NCI-H187 treated with DMSO at 0.1 percent for 48 hours (cell line): ENCODE data around the gene PTPRA.
"Not testable (repeated sequence)": the region's sequence is repeated elsewhere in the genome, so short reads cannot be mapped to it uniquely, and the experiment has no call there.

Experiments
- DNase-seq: peaks from one replicate; lab custom pipeline; 2025; lab: John Stamatoyannopoulos, UW

PTPRA gene, protein sequence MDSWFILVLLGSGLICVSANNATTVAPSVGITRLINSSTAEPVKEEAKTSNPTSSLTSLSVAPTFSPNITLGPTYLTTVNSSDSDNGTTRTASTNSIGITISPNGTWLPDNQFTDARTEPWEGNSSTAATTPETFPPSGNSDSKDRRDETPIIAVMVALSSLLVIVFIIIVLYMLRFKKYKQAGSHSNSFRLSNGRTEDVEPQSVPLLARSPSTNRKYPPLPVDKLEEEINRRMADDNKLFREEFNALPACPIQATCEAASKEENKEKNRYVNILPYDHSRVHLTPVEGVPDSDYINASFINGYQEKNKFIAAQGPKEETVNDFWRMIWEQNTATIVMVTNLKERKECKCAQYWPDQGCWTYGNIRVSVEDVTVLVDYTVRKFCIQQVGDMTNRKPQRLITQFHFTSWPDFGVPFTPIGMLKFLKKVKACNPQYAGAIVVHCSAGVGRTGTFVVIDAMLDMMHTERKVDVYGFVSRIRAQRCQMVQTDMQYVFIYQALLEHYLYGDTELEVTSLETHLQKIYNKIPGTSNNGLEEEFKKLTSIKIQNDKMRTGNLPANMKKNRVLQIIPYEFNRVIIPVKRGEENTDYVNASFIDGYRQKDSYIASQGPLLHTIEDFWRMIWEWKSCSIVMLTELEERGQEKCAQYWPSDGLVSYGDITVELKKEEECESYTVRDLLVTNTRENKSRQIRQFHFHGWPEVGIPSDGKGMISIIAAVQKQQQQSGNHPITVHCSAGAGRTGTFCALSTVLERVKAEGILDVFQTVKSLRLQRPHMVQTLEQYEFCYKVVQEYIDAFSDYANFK

GRCh38 chr20:2873010-2873746, at the start of gene PTPRA:
Gene PTPRA (plus strand): TSS chr20:2873481. CDS start chr20:2964278, 90,797 bp downstream.
- peak; percentile 72 for DNase-seq

- DNase-seq = no peak
Measured at GRCh38 chr20:2825761-2826160, 47.5 kb upstream of the PTPRA start.

- no peak for DNase-seq
Measured at GRCh38 chr20:2826655-2827054, 46.6 kb upstream of the PTPRA start.

- DNase-seq = no peak
Measured at GRCh38 chr20:2829376-2829775, 43.9 kb upstream of the PTPRA start.

DNA sequence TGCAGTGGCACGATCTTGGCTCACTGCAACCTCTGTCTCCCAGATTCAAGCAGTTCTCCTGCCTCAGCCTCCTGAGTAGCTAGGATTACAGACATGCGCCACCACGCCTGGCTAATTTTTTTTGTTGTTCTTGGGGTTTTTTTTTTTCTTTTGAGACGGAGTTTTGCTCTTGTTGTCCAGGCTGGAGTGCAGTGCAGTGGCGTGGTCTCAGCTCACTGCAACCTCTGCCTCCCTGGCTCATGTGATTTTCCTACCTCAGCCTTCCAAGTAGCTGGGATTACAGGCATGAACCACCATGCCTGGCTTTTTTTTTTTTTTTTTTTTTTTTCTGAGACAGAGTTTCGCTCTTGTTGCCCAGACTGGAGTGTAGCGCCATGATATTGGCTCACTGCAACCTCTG, 42.1 kb upstream of the PTPRA start:
- DNase-seq = not testable (repeated sequence)

GRCh38 chr20:2833761-2834160, 39.5 kb upstream of the PTPRA start:
- DNase-seq = no peak

- no peak for DNase-seq
Measured at GRCh38 chr20:2834401-2835110, 38.7 kb upstream of the PTPRA start.

DNA sequence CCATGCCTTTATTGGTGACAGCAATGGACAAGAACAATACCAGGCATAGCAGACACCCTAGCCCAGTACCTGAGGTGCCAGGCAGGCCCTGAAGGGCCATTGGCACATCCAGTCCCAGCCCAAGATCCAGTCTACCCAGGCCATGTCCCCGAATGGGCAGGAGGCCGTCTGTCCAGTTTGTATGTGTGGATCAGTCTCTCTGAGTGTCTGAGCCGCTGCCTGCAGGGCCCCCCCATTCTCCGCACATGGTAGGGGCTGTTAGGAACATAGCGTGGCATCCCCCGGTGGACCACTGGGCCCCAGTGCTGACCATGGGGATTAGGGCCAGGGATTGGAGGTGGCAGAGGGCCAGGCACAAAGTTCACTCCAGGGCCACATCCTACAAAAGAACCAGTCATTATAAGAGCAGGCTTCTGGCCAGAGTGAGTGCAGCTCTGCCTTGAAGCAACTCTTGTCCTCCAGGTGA, 37.9 kb upstream of the PTPRA start:
- no peak for DNase-seq

DNA sequence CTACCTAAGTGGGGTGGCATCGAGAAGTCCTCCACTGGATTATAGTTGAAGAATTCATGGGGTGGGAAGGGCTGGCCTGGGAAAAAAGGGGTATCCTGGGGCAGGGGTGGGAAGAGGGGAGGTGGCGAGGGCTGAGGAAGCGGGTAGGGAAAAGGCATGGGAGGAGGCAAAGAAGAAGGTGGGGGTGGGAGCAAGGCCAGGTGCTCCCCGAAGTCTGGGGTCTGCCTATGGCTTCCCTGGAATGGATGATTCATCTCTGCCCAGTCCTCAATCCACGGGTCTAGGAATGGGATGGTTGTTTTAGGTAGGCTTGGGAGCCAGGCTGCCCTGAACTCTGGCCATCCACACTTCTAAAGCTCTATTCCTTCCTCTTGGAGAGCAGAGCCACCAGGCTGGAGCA, 37.2 kb upstream of the PTPRA start:
- DNase-seq = no peak

DNA sequence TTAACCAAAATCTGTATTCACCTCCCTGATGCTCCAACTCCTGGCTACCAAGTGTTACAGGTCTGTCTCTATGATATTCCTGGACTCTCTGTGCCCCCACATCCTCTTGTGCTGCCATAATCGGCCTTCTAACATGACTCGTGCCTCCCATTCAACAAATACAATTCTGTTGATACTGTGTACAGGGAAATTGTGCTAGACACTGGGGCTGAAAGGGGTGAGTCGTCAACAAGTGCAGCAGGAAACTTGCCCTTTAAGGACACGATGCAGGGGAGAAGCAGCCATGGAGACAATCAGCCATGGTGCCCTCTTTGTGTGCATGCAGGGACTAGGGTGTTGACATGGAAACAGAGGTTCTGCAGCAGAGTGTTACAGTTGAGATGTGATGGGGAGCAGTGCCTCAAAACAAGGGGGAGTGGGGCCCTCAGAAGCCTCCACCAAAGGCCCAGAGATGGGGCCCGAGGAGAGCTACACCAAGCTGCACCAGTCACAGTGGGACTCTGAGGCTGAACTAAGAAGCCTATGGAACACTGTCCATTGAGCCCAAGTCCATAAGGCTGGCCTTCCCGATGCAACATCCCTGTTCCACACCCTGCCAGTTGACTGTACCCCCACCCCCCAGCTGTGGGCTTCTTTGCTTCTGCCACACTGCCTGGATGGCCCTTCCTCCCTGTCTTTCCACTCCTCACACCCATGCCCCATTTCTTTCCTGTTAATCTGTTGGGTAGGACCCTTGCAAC, 35.9 kb upstream of the PTPRA start:
- DNase-seq = no peak

DNA sequence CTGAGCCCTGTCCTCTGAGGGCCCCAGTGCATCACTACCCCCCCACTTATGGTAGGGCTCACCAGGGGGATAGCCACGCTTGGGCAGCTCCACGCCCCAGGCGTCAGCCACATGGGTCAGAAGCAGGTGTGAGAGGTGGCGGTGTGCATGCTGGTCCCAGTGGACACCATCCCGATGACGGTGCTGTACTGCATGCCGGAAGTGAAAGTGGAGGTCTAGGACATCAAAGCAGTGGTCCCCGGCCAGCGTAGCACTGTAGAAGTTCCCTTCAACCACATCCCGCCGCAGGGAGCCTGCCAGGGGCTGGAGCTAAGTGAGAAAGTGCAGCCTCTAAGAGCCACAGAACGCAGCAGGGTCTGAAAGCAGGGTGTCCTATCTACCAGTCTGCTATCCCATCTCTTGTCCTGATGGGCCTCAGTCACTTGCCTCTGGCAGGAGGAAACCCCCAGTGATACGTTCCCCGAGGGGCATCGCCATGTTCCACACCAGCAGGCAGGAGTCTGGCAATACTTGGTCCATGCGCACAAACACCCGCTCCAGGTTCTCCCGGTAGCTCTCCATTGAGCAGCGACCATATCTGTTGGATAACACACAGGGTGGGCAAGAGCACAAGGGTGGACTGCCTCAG, 35.0 kb upstream of the PTPRA start:
- no peak for DNase-seq

DNA sequence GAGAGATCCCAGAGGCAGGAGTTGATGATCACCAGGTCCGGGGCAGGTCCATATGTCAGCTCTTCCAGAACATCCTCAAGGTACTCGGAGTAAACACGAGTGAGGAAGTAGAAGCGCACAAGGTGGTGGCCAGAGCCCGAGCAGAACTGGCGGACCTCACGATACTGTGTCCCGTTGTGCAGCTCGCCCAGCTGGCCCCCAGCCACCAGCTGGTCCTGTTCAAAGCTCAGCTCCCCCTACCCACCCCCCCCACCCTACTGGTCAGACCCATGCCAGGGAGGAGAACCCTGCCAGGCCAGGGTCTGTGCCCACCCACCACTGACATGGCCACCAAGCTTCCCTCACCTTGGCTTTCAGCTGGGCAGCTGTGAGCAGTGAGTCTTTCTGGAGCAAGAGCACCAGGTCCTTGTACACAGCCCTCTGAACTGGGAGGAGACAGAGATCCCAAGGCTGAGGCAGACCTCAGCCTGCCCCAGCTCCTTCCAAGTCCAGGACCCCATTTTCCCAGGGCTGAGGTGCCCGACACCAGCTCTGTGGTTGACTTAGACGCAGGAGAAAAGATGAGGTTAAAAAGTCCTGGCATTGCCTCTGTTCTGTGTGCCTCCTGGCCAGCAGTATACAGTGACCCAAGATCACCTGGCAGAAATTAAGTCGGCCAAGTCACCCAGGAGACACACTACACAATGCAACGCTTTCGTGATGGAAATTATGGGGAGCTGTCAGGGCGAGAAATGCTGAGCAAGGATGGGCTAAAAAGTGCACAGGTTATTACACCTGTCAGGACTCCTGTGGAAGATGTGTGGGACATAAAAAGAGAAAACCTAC, 34.2 kb upstream of the PTPRA start:
- DNase-seq = no peak

DNA sequence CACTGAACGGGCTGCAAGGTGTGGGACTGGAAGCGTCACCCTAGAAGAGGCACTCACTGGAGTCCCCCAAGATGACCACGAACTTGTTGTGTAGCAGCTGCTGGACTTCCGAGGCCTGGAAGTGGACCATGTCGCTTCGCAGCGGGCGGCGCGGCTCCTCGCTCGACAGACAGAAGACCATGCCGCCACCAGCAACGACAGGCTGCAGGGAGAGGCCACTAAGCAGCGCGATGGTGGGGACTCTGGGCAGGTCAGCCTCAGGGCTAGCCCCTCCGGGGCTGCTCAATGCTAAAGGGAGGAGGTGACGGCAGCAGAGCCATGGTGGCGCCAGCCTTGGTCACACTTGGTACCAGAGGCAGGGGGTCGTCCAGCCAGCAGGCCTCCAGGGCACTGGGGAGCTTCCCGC, 33.5 kb upstream of the PTPRA start:
- DNase-seq = no peak

- DNase-seq = no peak
Measured at GRCh38 chr20:2840138-2840966, 32.9 kb upstream of the PTPRA start, which contains the start of the genes PCED1A and VPS16. Gene PCED1A (minus strand): TSS chr20:2840655. CDS start chr20:2839912, 743 bp downstream. Gene VPS16 (plus strand): TSS chr20:2840745. CDS start chr20:2840775, 30 bp downstream.

DNA sequence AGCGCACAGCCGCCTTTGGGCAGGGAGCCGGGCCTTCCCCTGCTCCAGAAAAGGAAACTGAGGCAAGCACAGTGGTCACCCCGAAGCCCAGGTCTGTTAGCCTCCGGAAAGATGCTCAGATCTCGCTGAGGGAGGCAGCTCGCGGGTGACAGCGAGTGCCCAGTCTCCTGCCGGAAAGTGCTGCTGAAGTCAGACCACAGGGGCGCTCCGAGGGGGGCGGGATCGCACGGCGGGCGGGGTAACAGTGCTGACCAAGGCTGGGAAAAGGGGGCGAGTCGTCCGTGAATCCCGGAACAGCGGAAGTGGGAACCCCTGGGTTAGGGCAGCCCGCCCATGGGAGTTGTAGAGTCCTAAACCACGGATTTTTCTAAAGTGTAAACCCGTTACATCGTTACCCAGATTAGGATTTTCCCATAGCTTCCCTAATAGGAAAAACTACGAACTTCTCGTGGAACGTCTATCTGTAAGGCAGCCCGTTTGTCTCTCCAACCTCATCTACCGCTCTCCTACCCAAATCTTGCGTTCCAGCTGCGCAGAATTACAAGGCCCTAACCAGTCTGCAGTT, 32.2 kb upstream of the PTPRA start:
- DNase-seq = no peak

- no peak for DNase-seq
Measured at GRCh38 chr20:2845607-2846006, 27.7 kb upstream of the PTPRA start.

DNA sequence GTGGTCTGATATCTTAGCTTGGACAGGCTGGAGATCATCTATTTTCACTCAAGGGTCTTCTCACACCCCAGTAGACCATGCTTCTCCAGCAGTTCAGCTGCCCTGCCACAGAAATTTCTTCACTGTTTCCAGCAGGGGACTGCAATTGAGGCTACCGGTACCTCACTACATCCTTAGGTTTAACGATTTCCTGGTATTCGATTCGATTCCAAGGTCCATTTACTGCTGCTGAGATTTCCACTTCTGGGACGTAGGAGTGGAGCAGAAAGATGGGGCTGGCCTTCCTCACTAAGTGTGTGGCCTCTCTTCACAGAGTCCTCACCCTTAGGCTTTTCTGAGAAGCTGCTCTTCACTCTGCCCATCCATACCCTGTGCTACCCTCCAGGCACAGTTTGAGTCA, 26.6 kb upstream of the PTPRA start:
- DNase-seq = no peak

DNA sequence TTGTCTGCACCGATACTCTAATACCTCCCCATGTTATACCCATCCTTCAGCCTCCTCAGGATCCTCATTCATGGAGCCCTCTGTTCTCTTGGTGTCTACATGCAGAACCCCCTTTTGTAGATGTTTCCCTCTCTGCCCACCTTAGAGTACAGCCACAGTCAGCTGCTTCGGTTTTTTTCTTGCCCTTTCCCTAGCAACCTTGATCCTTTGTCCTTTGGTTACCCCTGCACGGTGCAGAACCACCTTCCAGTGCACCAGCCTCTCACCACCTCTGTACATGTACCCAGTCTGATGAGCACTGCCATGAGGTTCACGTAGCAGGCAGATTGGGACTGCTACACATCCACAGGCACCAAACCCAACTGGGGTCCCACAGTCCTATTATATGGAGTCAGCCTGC, 25.5 kb upstream of the PTPRA start:
- no peak for DNase-seq
